Endothelial cell (in vitro differentiated cells): ENCODE measurements around the gene PDE4B. TPM values are rescaled to one million over a fixed set of nuclear protein-coding genes. Genes with fewer than 3 reads are reported as not detected.

Experiments used
- DNase-seq: peaks from one replicate; pipeline ENCODE4 v3.0.0; 2021; ENCODE audit warnings: low spot score
- H3K27ac Mint-ChIP-seq: one replicate; pipeline ENCODE4 v1.8.0; 2021; ENCODE audit warnings: mixed read lengths, inconsistent platforms; ENCODE audit not compliant: unreplicated experiment
- H3K27me3 Mint-ChIP-seq: one replicate; pipeline ENCODE4 v1.8.0; 2021; ENCODE audit warnings: mild to moderate bottlenecking, moderate library complexity, mixed read lengths, inconsistent platforms; ENCODE audit not compliant: unreplicated experiment
- H3K36me3 Mint-ChIP-seq: one replicate; pipeline ENCODE4 v1.8.0; 2021; ENCODE audit warnings: mild to moderate bottlenecking, low read depth, mixed read lengths, inconsistent platforms; ENCODE audit not compliant: unreplicated experiment
- H3K4me1 Mint-ChIP-seq: one replicate; pipeline ENCODE4 v1.8.0; 2021; ENCODE audit warnings: mild to moderate bottlenecking, mixed read lengths, inconsistent platforms; ENCODE audit not compliant: unreplicated experiment
- H3K4me3 Mint-ChIP-seq: one replicate; pipeline ENCODE4 v1.8.0; 2021; ENCODE audit warnings: mild to moderate bottlenecking, mixed read lengths, inconsistent platforms; ENCODE audit not compliant: unreplicated experiment
- H3K9me3 Mint-ChIP-seq: one replicate; pipeline ENCODE4 v1.8.0; 2021; ENCODE audit warnings: mixed read lengths, inconsistent platforms; ENCODE audit not compliant: unreplicated experiment
- CTCF ChIP-seq: fragments of 200-600 bp; sonication (generic); IDR thresholded peaks from one replicate; pipeline ENCODE4 v1.5.0; 2021; ENCODE audit warnings: antibody characterized with exemption; ENCODE audit not compliant: unreplicated experiment
- total RNA-seq: library from RNA; stranded (reverse); fragmentation: NEBNext Ultra II Directional; extraction: Animal tissue kit (Norgen Biotek cat#: 25700); gene quantifications from one replicate; pipeline ENCODE4 v1.2.1, GENCODE V29; 2021; ENCODE audit not compliant: unreplicated experiment

PDE4B gene
- total RNA-seq, 1 donor from 2014 or later: 45.6 TPM

- no peaks in the 10 kb centered on the region for H3K36me3 Mint-ChIP-seq
- no peak overlapping the region for H3K27ac Mint-ChIP-seq
- DNase-seq: no peak
- TF ChIP-seq CTCF: no peak
- no peaks in the 10 kb centered on the region for H3K27me3 Mint-ChIP-seq
- no peaks in the 10 kb centered on the region for H3K4me1 Mint-ChIP-seq
- no peak overlapping the region for H3K4me3 Mint-ChIP-seq
- no peaks in the 10 kb centered on the region for H3K9me3 Mint-ChIP-seq
These were observed 19.4 kb downstream of the PDE4B start for GRCh38 chr1:65812065-65812464.

GRCh38 chr1:65813956-65814355 lies 21.3 kb downstream of the PDE4B start:
- Mint-ChIP-seq H3K27me3 (no peaks in the 10 kb centered on the region), H3K4me1 (no peaks in the 10 kb centered on the region), H3K9me3 (no peaks in the 10 kb centered on the region), H3K36me3 (no peaks in the 10 kb centered on the region), H3K4me3 (no peak overlapping the region), H3K27ac (no peak overlapping the region)
- DNase-seq: no peak
- no peak for TF ChIP-seq CTCF

DNA sequence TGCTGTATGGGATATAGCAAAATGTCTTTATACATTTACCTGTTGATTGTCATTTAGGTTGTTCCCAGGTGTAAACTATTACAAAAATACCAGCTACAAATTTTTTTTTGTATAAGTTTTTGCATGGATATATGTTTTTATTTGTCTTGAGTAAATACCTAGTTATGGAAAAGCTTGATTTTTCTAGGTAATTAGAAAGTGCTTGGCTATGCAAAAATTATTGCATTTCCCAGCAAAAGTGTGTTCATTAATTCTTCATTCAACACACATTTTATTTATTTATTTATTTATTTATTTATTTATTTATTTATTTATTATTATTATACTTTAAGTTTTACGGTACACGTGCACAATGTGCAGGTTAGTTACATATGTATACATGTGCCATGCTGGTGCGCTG lies 22.1 kb downstream of the PDE4B start:
- H3K36me3 Mint-ChIP-seq: no peaks in the 10 kb centered on the region
- no peaks in the 10 kb centered on the region for H3K9me3 Mint-ChIP-seq
- H3K4me1 Mint-ChIP-seq: no peaks in the 10 kb centered on the region
- no peaks in the 10 kb centered on the region for H3K27me3 Mint-ChIP-seq
- DNase-seq: no peak
- H3K4me3 Mint-ChIP-seq: no peak overlapping the region
- no peak for TF ChIP-seq CTCF
- no peak overlapping the region for H3K27ac Mint-ChIP-seq

- no peak for TF ChIP-seq CTCF
- Mint-ChIP-seq H3K9me3 (no peaks in the 10 kb centered on the region), H3K4me1 (no peaks in the 10 kb centered on the region), H3K4me3 (no peak overlapping the region), H3K27me3 (no peaks in the 10 kb centered on the region), H3K36me3 (no peaks in the 10 kb centered on the region), H3K27ac (no peak overlapping the region)
- no peak for DNase-seq
These were observed 25.2 kb downstream of the PDE4B start for GRCh38 chr1:65817891-65818290.

- no peak overlapping the region for H3K27ac Mint-ChIP-seq
- no peaks in the 10 kb centered on the region for H3K9me3 Mint-ChIP-seq
- H3K27me3 Mint-ChIP-seq: no peaks in the 10 kb centered on the region
- H3K4me3 Mint-ChIP-seq: no peak overlapping the region
- H3K36me3 Mint-ChIP-seq: no peaks in the 10 kb centered on the region
- H3K4me1 Mint-ChIP-seq: no peaks in the 10 kb centered on the region
- no peak for DNase-seq
- TF ChIP-seq CTCF: no peak
These were observed 26.3 kb downstream of the PDE4B start for GRCh38 chr1:65818966-65819365.
